OCI-LY1 (cell line): Measurements from ENCODE around the gene DKK3.

Source experiments
- H2AFZ ChIP-seq: fragments of 200-600 bp; sonication (generic), shearing (Covaris generic); 2 replicates; pipeline ENCODE4 v1.6.0; 2014; ENCODE audit warnings: antibody characterized with exemption, mild to moderate bottlenecking, low read length
- H3F3A ChIP-seq: fragments of 200-600 bp; sonication (generic), shearing (Covaris generic); 2 replicates; pipeline ENCODE4 v1.6.0; 2014; ENCODE audit warnings: mild to moderate bottlenecking, antibody characterized with exemption, low read length, moderate library complexity; ENCODE audit not compliant: insufficient read depth
- H3K27ac ChIP-seq: fragments of 200-600 bp; sonication (generic); 2 replicates; pipeline ENCODE4 v1.5.1; 2014; ENCODE audit warnings: low read length, mixed run types, mild to moderate bottlenecking, low read depth; ENCODE audit not compliant: poor library complexity, severe bottlenecking
- H3K27me3 ChIP-seq: fragments of 200-600 bp; sonication (generic); 2 replicates; pipeline ENCODE4 v1.6.0; 2014; ENCODE audit warnings: antibody characterized with exemption, mild to moderate bottlenecking, low read length, moderate library complexity; ENCODE audit not compliant: insufficient read depth
- H3K36me3 ChIP-seq: fragments of 200-600 bp; sonication (generic); 2 replicates; pipeline ENCODE4 v1.6.1; 2014; ENCODE audit warnings: mild to moderate bottlenecking, antibody characterized with exemption, low read length, moderate library complexity, mixed read lengths; ENCODE audit not compliant: insufficient read depth
- H3K4me1 ChIP-seq: fragments of 200-600 bp; sonication (generic); 2 replicates; pipeline ENCODE4 v1.5.1; 2014; ENCODE audit warnings: mild to moderate bottlenecking, low read length, moderate library complexity; ENCODE audit not compliant: insufficient read depth, severe bottlenecking
- H3K4me2 ChIP-seq: fragments of 200-600 bp; sonication (generic), shearing (Covaris generic); 2 replicates; pipeline ENCODE4 v1.6.1; 2014; ENCODE audit warnings: low read length
- H3K4me3 ChIP-seq: fragments of 200-600 bp; sonication (generic); 2 replicates; pipeline ENCODE4 v1.5.1; 2014; ENCODE audit warnings: low read length, low read depth, mild to moderate bottlenecking, mixed read lengths; ENCODE audit not compliant: poor library complexity, severe bottlenecking
- H3K79me2 ChIP-seq: fragments of 200-600 bp; shearing (Covaris generic); 2 replicates; pipeline ENCODE4 v1.6.1; 2016; ENCODE audit warnings: mixed run types, low read length, mixed read lengths; ENCODE audit not compliant: insufficient read depth
- H3K9ac ChIP-seq: fragments of 200-600 bp; sonication (generic), shearing (Covaris generic); 2 replicates; pipeline ENCODE4 v1.6.1; 2014; ENCODE audit warnings: mild to moderate bottlenecking, low read length, mixed read lengths
- H3K9me2 ChIP-seq: fragments of 200-600 bp; sonication (generic), shearing (Covaris generic); 2 replicates; pipeline ENCODE4 v1.6.1; 2014; ENCODE audit warnings: low read depth, mild to moderate bottlenecking, low read length, mixed read lengths
- H3K9me3 ChIP-seq: fragments of 200-600 bp; shearing (Covaris generic); 2 replicates; pipeline ENCODE4 v1.6.1; 2014; ENCODE audit warnings: low read length, mixed read lengths
- H4K20me1 ChIP-seq: fragments of 200-600 bp; sonication (generic), shearing (Covaris generic); 2 replicates; pipeline ENCODE4 v1.6.0; 2016; ENCODE audit warnings: mild to moderate bottlenecking, low read length; ENCODE audit not compliant: insufficient read depth
- CTCF ChIP-seq: fragments of 200-600 bp; sonication (generic), shearing (Covaris generic); IDR thresholded peaks from 2 replicates; pipeline ENCODE4 v1.5.1; 2017; ENCODE audit warnings: mild to moderate bottlenecking, antibody characterized with exemption, low read length, moderate library complexity, mixed read lengths
- EZH2 ChIP-seq: fragments of 200-600 bp; sonication (generic), shearing (Covaris generic); IDR thresholded peaks from 2 replicates; pipeline ENCODE4 v1.8.0; 2017; ENCODE audit warnings: borderline replicate concordance, mixed run types, mild to moderate bottlenecking, antibody characterized with exemption, low read length, moderate library complexity, mixed read lengths

DKK3 gene

DNA sequence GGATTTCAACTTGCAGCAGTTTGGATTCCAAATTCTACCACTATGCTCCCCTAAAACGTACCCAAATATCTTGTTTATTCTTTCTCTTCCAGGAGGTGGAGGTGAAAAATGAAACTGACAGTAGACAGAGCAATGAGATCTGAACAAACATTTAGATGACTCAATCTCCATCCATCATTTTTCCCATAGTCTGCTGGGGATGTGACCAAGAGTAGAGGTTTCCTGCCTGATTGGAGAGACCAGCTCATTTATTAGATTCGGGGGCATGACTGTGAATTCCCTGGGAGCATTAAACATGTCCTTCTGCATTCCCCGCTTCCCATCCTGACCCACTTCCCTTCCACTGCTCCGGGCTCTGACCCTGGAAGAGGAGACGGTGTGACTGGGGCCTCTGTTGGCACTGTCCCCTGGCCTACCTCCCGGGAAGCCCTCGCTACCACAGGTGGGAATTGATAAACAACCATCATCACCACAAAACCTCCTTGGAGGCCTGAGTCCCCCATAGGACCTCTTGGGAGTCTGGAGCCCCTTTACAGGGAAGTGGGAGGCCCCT is 20.3 kb downstream of the DKK3 start:
- H3K9me2 ChIP-seq: no peaks in the 10 kb centered on the region
- no peaks in the 10 kb centered on the region for H3K79me2 ChIP-seq
- no peaks in the 10 kb centered on the region for H3F3A ChIP-seq
- no peaks in the 10 kb centered on the region for H4K20me1 ChIP-seq
- no peaks in the 10 kb centered on the region for H3K4me1 ChIP-seq
- no peak overlapping the region for H3K9ac ChIP-seq
- no peak overlapping the region for H2AFZ ChIP-seq
- no peak overlapping the region for H3K4me3 ChIP-seq
- 0 out of 2 replicates have a peak, but pooled peaks cover 8% of the 10 kb centered on the region for H3K27me3 ChIP-seq
- no peak overlapping the region for H3K4me2 ChIP-seq
- no peak overlapping the region for H3K27ac ChIP-seq
- TF ChIP-seq EZH2 (no peak), CTCF (no peak)
- no peaks in the 10 kb centered on the region for H3K9me3 ChIP-seq
- H3K36me3 ChIP-seq: no peaks in the 10 kb centered on the region

GRCh38 chr11:11987503-11988022 is 20.9 kb downstream of the DKK3 start:
- Histone ChIP-seq H3K9me3 (no peaks in the 10 kb centered on the region), H3K9me2 (no peaks in the 10 kb centered on the region), H4K20me1 (no peaks in the 10 kb centered on the region), H3K9ac (no peak overlapping the region), H3K4me2 (no peak overlapping the region), H3F3A (no peaks in the 10 kb centered on the region), H3K27ac (no peak overlapping the region), H3K79me2 (no peaks in the 10 kb centered on the region), H3K27me3 (0 out of 2 replicates have a peak, but pooled peaks cover 8% of the 10 kb centered on the region), H3K4me1 (no peaks in the 10 kb centered on the region), H3K4me3 (no peak overlapping the region), H2AFZ (no peak overlapping the region), H3K36me3 (no peaks in the 10 kb centered on the region)
- peak; percentile 34; the same call in 1 of the 2 replicates for TF ChIP-seq CTCF
- no peak for TF ChIP-seq EZH2

DNA sequence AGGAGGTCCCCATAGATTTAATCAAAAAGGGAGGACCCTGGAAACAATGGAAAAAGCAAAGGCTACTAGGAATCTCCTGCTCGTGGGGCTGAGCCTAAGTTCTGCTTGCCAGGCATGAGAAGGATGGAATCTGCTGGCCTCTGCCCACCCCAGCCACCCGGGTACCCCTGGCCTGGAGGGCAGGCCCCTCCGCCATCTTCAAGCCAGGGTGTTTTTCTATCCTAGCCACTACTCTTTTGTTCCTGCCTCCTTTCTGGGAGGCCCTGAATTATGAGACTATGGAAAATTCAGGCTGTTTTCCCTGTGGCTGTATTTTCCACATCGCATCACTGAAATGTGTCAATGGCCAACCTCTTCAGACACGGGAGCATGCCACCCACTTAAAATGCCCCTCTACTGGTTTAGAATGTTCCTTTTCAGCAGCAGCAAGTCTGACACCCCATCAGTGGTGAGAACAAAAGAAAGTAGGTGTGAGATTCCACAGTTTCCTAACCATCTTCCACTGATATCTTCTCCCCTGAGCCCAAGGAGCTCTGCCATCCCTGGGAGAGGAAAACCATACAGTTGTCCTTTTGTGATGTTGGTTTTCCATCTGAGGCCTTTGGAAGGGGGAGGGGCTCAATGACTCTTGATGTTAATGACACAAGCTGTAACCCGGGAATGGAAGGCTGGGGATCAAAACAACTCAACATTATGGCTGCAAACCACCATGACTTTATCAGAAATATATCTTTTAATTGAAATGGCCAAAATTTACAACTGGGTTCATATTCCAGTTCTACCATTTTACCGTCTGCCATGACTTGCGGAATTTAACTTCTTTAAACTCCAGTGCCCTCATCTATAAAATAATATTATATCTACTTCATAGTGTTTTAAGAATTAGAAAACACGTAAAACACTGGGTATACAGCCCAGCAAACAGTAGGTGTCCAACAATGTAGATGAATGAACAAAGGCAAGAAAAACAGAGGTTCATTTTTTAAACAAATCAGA is 22.2 kb downstream of the DKK3 start:
- H3K27ac ChIP-seq: no peak overlapping the region
- no peak overlapping the region for H3K9ac ChIP-seq
- no peak overlapping the region for H3K4me2 ChIP-seq

More for the DNA sequence above, 22.2 kb downstream of the DKK3 start:
- Histone ChIP-seq H2AFZ (no peak overlapping the region), H3K79me2 (no peaks in the 10 kb centered on the region), H4K20me1 (no peaks in the 10 kb centered on the region), H3K4me3 (no peak overlapping the region), H3K4me1 (no peaks in the 10 kb centered on the region), H3F3A (no peaks in the 10 kb centered on the region), H3K9me3 (no peaks in the 10 kb centered on the region), H3K36me3 (no peaks in the 10 kb centered on the region), H3K27me3 (0 out of 2 replicates have a peak, but pooled peaks cover 4% of the 10 kb centered on the region), H3K9me2 (no peaks in the 10 kb centered on the region)
- TF ChIP-seq EZH2 (no peak), CTCF (no peak)
